ENCODE results near the gene LHFPL3. TPM values are rescaled to one million over a fixed set of nuclear protein-coding genes. Genes with fewer than 3 reads are reported as not detected.

The LHFPL3 gene
- polyA plus RNA-seq, 1 donor from 2014 or later, result 5.6 TPM

DNA sequence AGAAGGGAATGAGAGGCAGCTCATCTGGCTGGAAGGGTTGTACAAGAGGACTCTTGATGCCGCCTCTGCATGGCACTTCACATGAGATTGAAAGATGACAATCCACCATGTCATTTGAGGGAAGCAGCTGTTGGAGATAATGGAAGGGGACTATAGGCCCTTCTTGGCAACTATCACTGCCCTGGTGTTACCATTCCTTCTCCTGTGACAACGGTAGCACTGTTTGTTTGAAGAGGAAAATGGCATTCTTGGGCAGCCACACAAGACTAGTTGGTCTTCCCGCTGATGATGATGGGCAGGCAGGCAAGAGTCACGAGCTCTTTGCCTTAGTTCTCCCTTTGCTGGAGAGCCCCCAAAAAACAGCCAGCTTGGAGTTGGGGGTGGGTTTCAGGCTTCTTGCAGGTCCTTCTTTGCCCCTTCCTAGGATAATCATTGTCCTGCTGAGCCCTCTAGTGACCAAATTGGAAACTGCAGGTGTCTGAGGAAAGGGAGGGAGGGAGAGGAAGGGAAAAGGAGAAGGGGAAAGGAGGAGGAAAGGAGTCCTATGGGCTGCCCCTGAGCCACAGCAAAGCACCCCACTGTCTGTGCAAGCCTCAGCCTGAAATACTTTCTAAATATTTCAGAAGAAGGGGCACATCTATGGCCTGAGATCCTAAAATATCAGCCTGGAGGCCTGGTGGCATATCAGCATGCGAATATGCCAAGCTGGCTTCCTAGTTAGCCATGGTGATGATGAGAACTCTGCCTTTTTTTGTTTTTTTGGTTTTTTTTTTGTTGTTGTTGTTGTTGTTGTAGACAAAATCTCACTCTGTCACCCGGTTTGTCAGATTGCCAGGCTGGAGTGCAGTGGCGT lies 520.0 kb downstream of the LHFPL3 start:
- Histone ChIP-seq H3F3A (ENCODE audit: insufficient read depth, low read length, poor library complexity, severe bottlenecking) (no peaks in the 10 kb centered on the region), H3K27me3 (ENCODE audit: insufficient read depth, low read depth, low read length) (no peaks in the 10 kb centered on the region), H3K27ac (ENCODE audit: low read length) (no peak overlapping the region), H2AFZ (ENCODE audit: low read depth, low read length) (no peak overlapping the region), H3K9ac (ENCODE audit: low read length) (no peak overlapping the region), H3K4me3 (ENCODE audit: low read length) (no peak overlapping the region), H4K20me1 (ENCODE audit: insufficient read depth) (no peaks in the 10 kb centered on the region), H3K9me3 (ENCODE audit: low read length) (no peaks in the 10 kb centered on the region), H3K79me2 (replicated peaks; ENCODE audit: insufficient read depth, low read length) (no peaks in the 10 kb centered on the region), H3K4me2 (ENCODE audit: low read length) (no peak overlapping the region), H3K9me2 (ENCODE audit: insufficient read depth, low read length) (no peaks in the 10 kb centered on the region), H3K36me3 (ENCODE audit: insufficient read depth, low read length) (no peaks in the 10 kb centered on the region)
- TF ChIP-seq SMC3 (conservative IDR thresholded peaks at IDR 0.05; ENCODE audit: poor library complexity) (peak; percentile 99), MXI1 (conservative IDR thresholded peaks at IDR 0.05; ENCODE audit: poor library complexity, severe bottlenecking) (no peak), TAF1 (IDR thresholded peaks at IDR 0.05; ENCODE audit: low read depth) (no peak), RAD21 (conservative IDR thresholded peaks at IDR 0.05) (peak; percentile 96), POLR2AphosphoS5 (IDR thresholded peaks at IDR 0.05) (no peak)
- TF ChIP-seq, protein P1, sequence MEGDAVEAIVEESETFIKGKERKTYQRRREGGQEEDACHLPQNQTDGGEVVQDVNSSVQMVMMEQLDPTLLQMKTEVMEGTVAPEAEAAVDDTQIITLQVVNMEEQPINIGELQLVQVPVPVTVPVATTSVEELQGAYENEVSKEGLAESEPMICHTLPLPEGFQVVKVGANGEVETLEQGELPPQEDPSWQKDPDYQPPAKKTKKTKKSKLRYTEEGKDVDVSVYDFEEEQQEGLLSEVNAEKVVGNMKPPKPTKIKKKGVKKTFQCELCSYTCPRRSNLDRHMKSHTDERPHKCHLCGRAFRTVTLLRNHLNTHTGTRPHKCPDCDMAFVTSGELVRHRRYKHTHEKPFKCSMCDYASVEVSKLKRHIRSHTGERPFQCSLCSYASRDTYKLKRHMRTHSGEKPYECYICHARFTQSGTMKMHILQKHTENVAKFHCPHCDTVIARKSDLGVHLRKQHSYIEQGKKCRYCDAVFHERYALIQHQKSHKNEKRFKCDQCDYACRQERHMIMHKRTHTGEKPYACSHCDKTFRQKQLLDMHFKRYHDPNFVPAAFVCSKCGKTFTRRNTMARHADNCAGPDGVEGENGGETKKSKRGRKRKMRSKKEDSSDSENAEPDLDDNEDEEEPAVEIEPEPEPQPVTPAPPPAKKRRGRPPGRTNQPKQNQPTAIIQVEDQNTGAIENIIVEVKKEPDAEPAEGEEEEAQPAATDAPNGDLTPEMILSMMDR (IDR thresholded peaks at IDR 0.05; ENCODE audit: poor library complexity, severe bottlenecking), result peak; percentile 96

DNA sequence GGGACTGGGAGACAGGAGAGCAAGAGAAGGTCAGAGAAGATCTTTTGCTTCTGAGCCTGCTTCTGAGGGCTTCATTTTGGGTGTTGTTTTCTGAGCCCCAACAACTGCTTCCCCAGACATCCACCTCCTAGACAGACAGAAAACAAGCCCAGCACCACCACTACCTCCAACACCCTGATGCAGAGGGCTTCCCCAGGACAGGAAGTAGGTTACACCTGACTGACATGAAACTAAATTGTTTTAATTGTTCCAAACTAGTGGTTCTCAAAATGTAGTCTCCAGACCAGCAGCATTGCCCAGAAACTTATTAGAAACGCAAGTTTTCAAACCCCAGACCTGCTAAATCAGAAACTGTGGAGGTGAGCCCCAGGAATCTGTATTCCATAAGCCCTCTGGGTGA lies 522.0 kb downstream of the LHFPL3 start:
- Histone ChIP-seq H3K4me3 (ENCODE audit: low read length) (no peak overlapping the region), H3K9me2 (ENCODE audit: insufficient read depth, low read length) (no peaks in the 10 kb centered on the region), H3K9me3 (ENCODE audit: low read length) (no peaks in the 10 kb centered on the region), H4K20me1 (ENCODE audit: insufficient read depth) (no peaks in the 10 kb centered on the region), H3K79me2 (replicated peaks; ENCODE audit: insufficient read depth, low read length) (no peaks in the 10 kb centered on the region), H3K27me3 (ENCODE audit: insufficient read depth, low read depth, low read length) (no peaks in the 10 kb centered on the region), H3K9ac (ENCODE audit: low read length) (no peak overlapping the region), H3F3A (ENCODE audit: insufficient read depth, low read length, poor library complexity, severe bottlenecking) (no peaks in the 10 kb centered on the region), H3K36me3 (ENCODE audit: insufficient read depth, low read length) (no peaks in the 10 kb centered on the region), H3K27ac (ENCODE audit: low read length) (no peak overlapping the region), H3K4me2 (ENCODE audit: low read length) (no peak overlapping the region), H2AFZ (ENCODE audit: low read depth, low read length) (no peak overlapping the region)
- no peak for TF ChIP-seq TAF1 (IDR thresholded peaks at IDR 0.05; ENCODE audit: low read depth)

DNA sequence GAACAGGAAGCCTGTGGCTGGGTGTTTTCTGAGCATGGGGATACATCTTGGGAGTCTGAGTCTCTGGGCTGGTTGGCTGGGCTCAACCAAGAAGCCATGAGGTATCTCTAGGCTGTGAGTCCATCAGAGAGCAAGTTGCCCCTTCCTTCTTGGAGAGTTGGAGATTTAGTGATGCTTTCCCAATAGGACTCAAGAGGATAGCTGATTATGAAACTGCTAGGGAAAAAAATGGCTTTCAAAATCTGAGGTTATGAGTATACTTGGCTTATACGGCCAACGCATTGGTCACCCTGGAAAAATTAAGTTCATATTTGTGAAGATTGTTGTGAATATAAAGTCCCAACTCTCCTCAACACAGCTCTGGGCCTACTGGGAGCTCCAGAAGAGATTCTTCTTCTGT lies 522.9 kb downstream of the LHFPL3 start:
- Histone ChIP-seq H3K36me3 (ENCODE audit: insufficient read depth, low read length) (no peaks in the 10 kb centered on the region), H3K79me2 (replicated peaks; ENCODE audit: insufficient read depth, low read length) (no peaks in the 10 kb centered on the region), H3K9ac (ENCODE audit: low read length) (no peak overlapping the region), H3K27ac (ENCODE audit: low read length) (no peak overlapping the region), H3K9me2 (ENCODE audit: insufficient read depth, low read length) (no peaks in the 10 kb centered on the region), H3K4me3 (ENCODE audit: low read length) (no peak overlapping the region), H3K9me3 (ENCODE audit: low read length) (no peaks in the 10 kb centered on the region), H4K20me1 (ENCODE audit: insufficient read depth) (no peaks in the 10 kb centered on the region), H2AFZ (ENCODE audit: low read depth, low read length) (no peak overlapping the region), H3F3A (ENCODE audit: insufficient read depth, low read length, poor library complexity, severe bottlenecking) (no peaks in the 10 kb centered on the region), H3K27me3 (ENCODE audit: insufficient read depth, low read depth, low read length) (no peaks in the 10 kb centered on the region), H3K4me2 (ENCODE audit: low read length) (no peak overlapping the region)
- TF ChIP-seq SMC3 (conservative IDR thresholded peaks at IDR 0.05; ENCODE audit: poor library complexity), result no peak
- TF ChIP-seq EP300 (conservative IDR thresholded peaks at IDR 0.05; ENCODE audit: poor library complexity, severe bottlenecking), result no peak
- TF ChIP-seq MXI1 (conservative IDR thresholded peaks at IDR 0.05; ENCODE audit: poor library complexity, severe bottlenecking), result no peak
- TF ChIP-seq RAD21 (conservative IDR thresholded peaks at IDR 0.05), result no peak
- TF ChIP-seq TAF1 (IDR thresholded peaks at IDR 0.05; ENCODE audit: low read depth), result no peak
- TF ChIP-seq REST (IDR thresholded peaks at IDR 0.05; ENCODE audit: borderline replicate concordance), result no peak
